KMS-11 (cell line): Measurements from ENCODE around the gene DSCAM.

Experiments
- H2AFZ ChIP-seq: fragments of 200-600 bp; sonication (generic); 2 replicates; pipeline ENCODE4 v1.6.1; 2016; ENCODE audit warnings: antibody characterized with exemption, mixed run types, low read depth
- H3K27ac ChIP-seq: fragments of 200-600 bp; sonication (generic); 2 replicates; pipeline ENCODE4 v1.6.1; 2016; ENCODE audit warnings: mild to moderate bottlenecking, mixed run types
- H3K27me3 ChIP-seq: fragments of 200-600 bp; sonication (generic); 2 replicates; pipeline ENCODE4 v1.6.1; 2017; ENCODE audit warnings: mild to moderate bottlenecking, low read depth, mixed run types, moderate library complexity; ENCODE audit not compliant: insufficient read depth
- H3K36me3 ChIP-seq: fragments of 200-600 bp; sonication (generic); 2 replicates; pipeline ENCODE4 v1.6.1; 2017; ENCODE audit warnings: mild to moderate bottlenecking, mixed run types; ENCODE audit not compliant: insufficient read depth
- H3K4me1 ChIP-seq: fragments of 200-600 bp; sonication (generic); 2 replicates; pipeline ENCODE4 v1.6.1; 2016; ENCODE audit warnings: mild to moderate bottlenecking, low read depth, mixed run types; ENCODE audit not compliant: poor library complexity, severe bottlenecking
- H3K4me2 ChIP-seq: fragments of 200-600 bp; sonication (generic); 2 replicates; pipeline ENCODE4 v1.7.0; 2016; ENCODE audit warnings: mild to moderate bottlenecking, mixed run types
- H3K4me3 ChIP-seq: fragments of 200-600 bp; sonication (generic); IDR thresholded peaks from 2 replicates; pipeline ENCODE4 v1.6.1; 2017; ENCODE audit warnings: low read depth, low read length, mixed read lengths; ENCODE audit not compliant: insufficient read depth
- H3K79me2 ChIP-seq: fragments of 200-600 bp; sonication (generic); 2 replicates; pipeline ENCODE4 v1.6.1; 2016; ENCODE audit warnings: low read depth, mixed run types; ENCODE audit not compliant: insufficient read depth
- H3K9ac ChIP-seq: fragments of 200-600 bp; sonication (generic); 2 replicates; pipeline ENCODE4 v1.6.1; 2016; ENCODE audit warnings: mild to moderate bottlenecking, mixed run types
- H4K20me1 ChIP-seq: fragments of 200-600 bp; sonication (generic); 2 replicates; pipeline ENCODE4 v1.6.1; 2016; ENCODE audit warnings: mild to moderate bottlenecking, mixed run types; ENCODE audit not compliant: insufficient read depth
- CTCF ChIP-seq: fragments of 200-600 bp; sonication (generic); conservative IDR thresholded peaks from 2 replicates; pipeline ENCODE4 v1.6.1; 2017; ENCODE audit warnings: low read depth, mild to moderate bottlenecking, antibody characterized with exemption, low read length, moderate library complexity, mixed read lengths

The DSCAM gene

GRCh38 chr21:40060083-40060677 lies 786.8 kb downstream of the DSCAM start:
- Histone ChIP-seq H3K9ac (no peak overlapping the region), H3K4me2 (no peak overlapping the region), H2AFZ (no peak overlapping the region), H3K36me3 (no peaks in the 10 kb centered on the region), H3K4me3 (no peak overlapping the region), H3K79me2 (no peaks in the 10 kb centered on the region), H3K27me3 (no peaks in the 10 kb centered on the region), H4K20me1 (no peaks in the 10 kb centered on the region), H3K4me1 (peaks cover 1% of the 10 kb centered on the region), H3K27ac (no peak overlapping the region)
- no peak for TF ChIP-seq CTCF

GRCh38 chr21:40057331-40057730 lies 789.6 kb downstream of the DSCAM start:
- no peak overlapping the region for H3K27ac ChIP-seq
- H3K36me3 ChIP-seq: no peaks in the 10 kb centered on the region
- H3K4me1 ChIP-seq: peaks cover 16% of the 10 kb centered on the region
- H3K9ac ChIP-seq: no peak overlapping the region
- no peaks in the 10 kb centered on the region for H4K20me1 ChIP-seq
- H3K4me2 ChIP-seq: no peak overlapping the region
- TF ChIP-seq CTCF: no peak
- no peaks in the 10 kb centered on the region for H3K79me2 ChIP-seq
- no peak overlapping the region for H2AFZ ChIP-seq
- H3K4me3 ChIP-seq: no peak overlapping the region
- no peaks in the 10 kb centered on the region for H3K27me3 ChIP-seq

- no peaks in the 10 kb centered on the region for H3K36me3 ChIP-seq
- no peaks in the 10 kb centered on the region for H3K79me2 ChIP-seq
- H3K9ac ChIP-seq: no peak overlapping the region
- H3K4me2 ChIP-seq: no peak overlapping the region
- peaks cover 16% of the 10 kb centered on the region for H3K4me1 ChIP-seq
- no peaks in the 10 kb centered on the region for H3K27me3 ChIP-seq
- no peak overlapping the region for H2AFZ ChIP-seq
- no peaks in the 10 kb centered on the region for H4K20me1 ChIP-seq
- no peak for TF ChIP-seq CTCF
- no peak overlapping the region for H3K4me3 ChIP-seq
- no peak overlapping the region for H3K27ac ChIP-seq
These were observed 790.9 kb downstream of the DSCAM start for GRCh38 chr21:40056031-40056430.

GRCh38 chr21:40054403-40054802 lies 792.6 kb downstream of the DSCAM start:
- H3K27ac ChIP-seq: no peak overlapping the region
- H2AFZ ChIP-seq: no peak overlapping the region
- H4K20me1 ChIP-seq: no peaks in the 10 kb centered on the region
- no peaks in the 10 kb centered on the region for H3K79me2 ChIP-seq
- no peaks in the 10 kb centered on the region for H3K36me3 ChIP-seq
- peaks cover 16% of the 10 kb centered on the region for H3K4me1 ChIP-seq
- no peak for TF ChIP-seq CTCF
- no peak overlapping the region for H3K4me2 ChIP-seq
- H3K4me3 ChIP-seq: no peak overlapping the region
- H3K27me3 ChIP-seq: no peaks in the 10 kb centered on the region
- no peak overlapping the region for H3K9ac ChIP-seq
